K562 (cell line): ENCODE data around the gene DOK3. TPM values are rescaled to one million over a fixed set of nuclear protein-coding genes. Genes with fewer than 3 reads are reported as not detected.

ENCODE experiments used
- BCOR ChIP-seq: fragments of 450-650 bp; IDR thresholded peaks from 2 replicates; pipeline ENCODE4 v1.6.1; 2016
- CSDE1 ChIP-seq, 2 experiments: fragments of 450-650 bp; IDR thresholded peaks; 2 replicates each; pipeline ENCODE4 v1.6.1; 2016; ENCODE audit warnings: mild to moderate bottlenecking in 1 of 2
- HDAC2 ChIP-seq: fragments of 450-650 bp; IDR thresholded peaks from 2 replicates; pipeline ENCODE4 v1.6.1; 2016; ENCODE audit warnings: mild to moderate bottlenecking
- IRF2 ChIP-seq: sonication (generic); formaldehyde crosslinking; IDR thresholded peaks from 2 replicates; pipeline ENCODE4 v1.8.1; 2022; ENCODE audit warnings: mild to moderate bottlenecking, missing genetic modification reagents
- KDM4B ChIP-seq, 2 experiments: fragments of 450-650 bp in 1 of 2; sonication (generic) in 1 of 2; IDR thresholded peaks; 2 replicates each; pipeline ENCODE4 v1.6.1; 2016 to 2017; ENCODE audit warnings: borderline replicate concordance in 2 of 2, antibody characterized with exemption in 1 of 2, low read depth in 1 of 2, mild to moderate bottlenecking in 1 of 2
- NUFIP1 ChIP-seq: fragments of 450-650 bp; IDR thresholded peaks from 2 replicates; pipeline ENCODE4 v1.6.1; 2018; ENCODE audit not compliant: partially characterized antibody
- POLR2G ChIP-seq: fragments of 200-400 bp; formaldehyde crosslinking; IDR thresholded peaks from 2 replicates; pipeline ENCODE4 v1.6.1; 2017; ENCODE audit warnings: low read depth, mild to moderate bottlenecking, antibody characterized with exemption, low read length, moderate library complexity
- RBM17 ChIP-seq: fragments of 200-400 bp; formaldehyde crosslinking; IDR thresholded peaks from 2 replicates; pipeline ENCODE4 v1.6.1; 2017; ENCODE audit warnings: low read depth, mild to moderate bottlenecking, low read length, borderline replicate concordance
- STAG1 ChIP-seq: sonication (generic); formaldehyde crosslinking; IDR thresholded peaks from 2 replicates; pipeline ENCODE4 v1.5.0; 2020; ENCODE audit warnings: missing genetic modification reagents, borderline replicate concordance
- STAT5A ChIP-seq: IDR thresholded peaks from 2 replicates; pipeline ENCODE4 v1.6.1; 2012; ENCODE audit warnings: low read length, inconsistent platforms, borderline replicate concordance
- TEAD1 ChIP-seq, 2 experiments: fragments of 450-650 bp in 1 of 2; sonication (generic) in 1 of 2; formaldehyde crosslinking; IDR thresholded peaks; 2 replicates each; pipeline versions ENCODE4 v1.4.0 to v1.8.0; 2020 to 2022; ENCODE audit warnings: mild to moderate bottlenecking in 2 of 2, missing genetic modification reagents in 1 of 2
- TEAD2 ChIP-seq: fragments of 450-650 bp; IDR thresholded peaks from 2 replicates; pipeline ENCODE4 v1.6.1; 2016; ENCODE audit warnings: missing genetic modification characterization, control low read depth, missing compliant biosample characterization
- ZNF253 ChIP-seq: fragments of 250-450 bp; sonication (Bioruptor Pico); conservative IDR thresholded peaks from 2 replicates; pipeline ENCODE4 v1.6.1; 2021; ENCODE audit warnings: mild to moderate bottlenecking
- ZZZ3 ChIP-seq: fragments of 450-650 bp; IDR thresholded peaks from 2 replicates; pipeline ENCODE4 v1.6.1; 2016; ENCODE audit warnings: antibody characterized with exemption, mild to moderate bottlenecking, moderate library complexity
- polyA plus RNA-seq, 8 experiments: library from polyadenylated mRNA; depleted of rRNA in 4 of 8; stranded (reverse) in 5 of 8; unstranded in 3 of 8; fragments of >200 nt; fragmentation: Nextera tagmentation in 2 of 8; fragmentation: Illumina TruSeq in 1 of 8; extraction: Ambion mirVana in 2 of 8; extraction: Trizol in 1 of 8; gene quantifications; 2 replicates each; pipeline versions ENCODE4 v1.2.1 to v1.2.3, GENCODE V29; 2011 to 2014; ENCODE audit warnings: inconsistent platforms in 1 of 8, missing spikeins in 1 of 8
- total RNA-seq, 7 experiments: library from RNA; depleted of rRNA in 6 of 7; stranded (reverse); fragments of >200 nt in 6 of 7; fragmentation: Illumina TruSeq in 2 of 7; extraction: Trizol in 2 of 7; gene quantifications; 2 replicates each; pipeline versions ENCODE4 v1.2.1 to v1.2.3, GENCODE V29; 2011 to 2021; ENCODE audit warnings: low replicate concordance in 1 of 7
- TF ChIP-seq, protein P1 (sequence below): sonication (generic); formaldehyde crosslinking; IDR thresholded peaks from 2 replicates; pipeline ENCODE4 v1.9.0; 2022; ENCODE audit warnings: mild to moderate bottlenecking, missing genetic modification reagents
- TF ChIP-seq, protein P2 (sequence below): fragments of 250-450 bp; sonication (Bioruptor Pico); IDR thresholded peaks from 2 replicates; pipeline ENCODE4 v1.8.0; 2022; ENCODE audit warnings: inconsistent platforms
- TF ChIP-seq, protein P3 (sequence below): sonication (generic); formaldehyde crosslinking; IDR thresholded peaks from 2 replicates; pipeline ENCODE4 v1.8.1; 2022; ENCODE audit warnings: missing genetic modification reagents
- TF ChIP-seq, protein P4 (sequence below), 2 experiments: fragments of 200-800 bp in 1 of 2; sonication (Bioruptor generic) in 1 of 2; sonication (generic) in 1 of 2; formaldehyde crosslinking in 1 of 2; IDR thresholded peaks in 1 of 2; conservative IDR thresholded peaks in 1 of 2; 2 replicates each; pipeline versions ENCODE4 v1.5.0 to v1.6.1; 2016 to 2020; ENCODE audit warnings: missing compliant biosample characterization in 1 of 2, missing genetic modification characterization in 1 of 2, missing genetic modification reagents in 1 of 2

The DOK3 gene
- total and polyA plus RNA-seq, 9 of the 15 experiments (the other 6 are each of a cell fraction or from before 2014, with no cell fraction given) = 1.3 to 23.0 (median 8.0) TPM

DNA sequence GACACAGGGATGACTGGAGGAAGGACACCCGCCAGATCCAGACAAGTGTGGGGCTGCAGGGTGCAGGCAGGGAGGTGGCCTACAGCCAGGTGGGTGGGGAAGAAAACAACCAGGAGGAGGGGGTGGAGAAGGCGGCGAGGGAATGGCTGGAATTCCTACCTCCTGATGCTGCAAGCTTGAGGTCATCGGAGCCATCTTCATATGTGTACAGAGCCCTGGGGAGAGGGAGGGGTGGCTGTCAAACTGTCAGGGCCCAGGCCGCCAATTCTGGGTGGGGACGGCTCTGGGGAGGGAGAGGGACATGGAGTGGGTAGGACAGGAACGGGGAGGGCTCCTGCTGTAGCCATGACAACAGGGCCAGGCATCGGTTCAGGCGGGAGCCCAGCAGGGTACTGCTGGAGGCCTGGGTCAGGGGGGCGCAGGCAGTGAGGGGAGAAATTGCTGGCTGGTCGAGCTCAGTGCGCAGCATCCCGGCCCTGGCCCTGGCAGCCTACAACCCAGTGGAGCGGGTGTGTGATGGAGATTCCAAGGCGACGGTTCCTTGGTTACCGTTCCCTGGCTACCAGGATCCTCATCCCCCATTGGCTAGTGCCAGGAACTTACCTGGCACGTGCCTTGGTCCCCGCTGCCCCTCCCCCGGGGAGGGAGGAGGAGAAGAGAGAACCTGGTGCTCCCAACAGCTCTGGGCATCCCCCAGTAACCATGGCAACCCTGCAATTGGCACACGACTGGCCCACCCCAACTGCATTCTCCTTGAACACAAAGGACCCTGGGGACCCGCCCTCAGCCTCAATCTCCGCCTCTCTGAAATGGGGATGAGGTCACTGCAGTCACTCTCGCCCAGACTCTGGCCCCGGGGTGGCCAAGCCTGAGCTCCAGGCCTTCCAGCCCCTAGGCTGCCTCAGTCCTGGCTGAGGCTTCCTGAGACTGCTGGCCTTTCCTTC, 40.7 kb downstream of the DOK3 start (continued):
- TF ChIP-seq, protein P1, sequence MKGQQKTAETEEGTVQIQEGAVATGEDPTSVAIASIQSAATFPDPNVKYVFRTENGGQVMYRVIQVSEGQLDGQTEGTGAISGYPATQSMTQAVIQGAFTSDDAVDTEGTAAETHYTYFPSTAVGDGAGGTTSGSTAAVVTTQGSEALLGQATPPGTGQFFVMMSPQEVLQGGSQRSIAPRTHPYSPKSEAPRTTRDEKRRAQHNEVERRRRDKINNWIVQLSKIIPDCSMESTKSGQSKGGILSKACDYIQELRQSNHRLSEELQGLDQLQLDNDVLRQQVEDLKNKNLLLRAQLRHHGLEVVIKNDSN = no peak
- TF ChIP-seq NUFIP1 = no peak
- TF ChIP-seq POLR2G = peak; percentile 50
- no peak for TF ChIP-seq ZNF253 (CRISPR knock-in tag)
- no peak for TF ChIP-seq BCOR
- TF ChIP-seq HDAC2 = 0 out of 2 replicates have a peak, but pooled peaks have one; percentile 30
- TF ChIP-seq, protein P2, sequence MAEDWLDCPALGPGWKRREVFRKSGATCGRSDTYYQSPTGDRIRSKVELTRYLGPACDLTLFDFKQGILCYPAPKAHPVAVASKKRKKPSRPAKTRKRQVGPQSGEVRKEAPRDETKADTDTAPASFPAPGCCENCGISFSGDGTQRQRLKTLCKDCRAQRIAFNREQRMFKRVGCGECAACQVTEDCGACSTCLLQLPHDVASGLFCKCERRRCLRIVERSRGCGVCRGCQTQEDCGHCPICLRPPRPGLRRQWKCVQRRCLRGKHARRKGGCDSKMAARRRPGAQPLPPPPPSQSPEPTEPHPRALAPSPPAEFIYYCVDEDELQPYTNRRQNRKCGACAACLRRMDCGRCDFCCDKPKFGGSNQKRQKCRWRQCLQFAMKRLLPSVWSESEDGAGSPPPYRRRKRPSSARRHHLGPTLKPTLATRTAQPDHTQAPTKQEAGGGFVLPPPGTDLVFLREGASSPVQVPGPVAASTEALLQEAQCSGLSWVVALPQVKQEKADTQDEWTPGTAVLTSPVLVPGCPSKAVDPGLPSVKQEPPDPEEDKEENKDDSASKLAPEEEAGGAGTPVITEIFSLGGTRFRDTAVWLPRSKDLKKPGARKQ (CRISPR knock-in tag) = no peak
- TF ChIP-seq, protein P3, sequence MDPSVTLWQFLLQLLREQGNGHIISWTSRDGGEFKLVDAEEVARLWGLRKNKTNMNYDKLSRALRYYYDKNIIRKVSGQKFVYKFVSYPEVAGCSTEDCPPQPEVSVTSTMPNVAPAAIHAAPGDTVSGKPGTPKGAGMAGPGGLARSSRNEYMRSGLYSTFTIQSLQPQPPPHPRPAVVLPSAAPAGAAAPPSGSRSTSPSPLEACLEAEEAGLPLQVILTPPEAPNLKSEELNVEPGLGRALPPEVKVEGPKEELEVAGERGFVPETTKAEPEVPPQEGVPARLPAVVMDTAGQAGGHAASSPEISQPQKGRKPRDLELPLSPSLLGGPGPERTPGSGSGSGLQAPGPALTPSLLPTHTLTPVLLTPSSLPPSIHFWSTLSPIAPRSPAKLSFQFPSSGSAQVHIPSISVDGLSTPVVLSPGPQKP (CRISPR knock-in tag) = no peak
- TF ChIP-seq CSDE1 (IDR thresholded peaks at IDR 0.05) = peak in 1 of 2 experiments; percentile 68; a peak in 1 of 4 replicates
- TF ChIP-seq, protein P4, sequence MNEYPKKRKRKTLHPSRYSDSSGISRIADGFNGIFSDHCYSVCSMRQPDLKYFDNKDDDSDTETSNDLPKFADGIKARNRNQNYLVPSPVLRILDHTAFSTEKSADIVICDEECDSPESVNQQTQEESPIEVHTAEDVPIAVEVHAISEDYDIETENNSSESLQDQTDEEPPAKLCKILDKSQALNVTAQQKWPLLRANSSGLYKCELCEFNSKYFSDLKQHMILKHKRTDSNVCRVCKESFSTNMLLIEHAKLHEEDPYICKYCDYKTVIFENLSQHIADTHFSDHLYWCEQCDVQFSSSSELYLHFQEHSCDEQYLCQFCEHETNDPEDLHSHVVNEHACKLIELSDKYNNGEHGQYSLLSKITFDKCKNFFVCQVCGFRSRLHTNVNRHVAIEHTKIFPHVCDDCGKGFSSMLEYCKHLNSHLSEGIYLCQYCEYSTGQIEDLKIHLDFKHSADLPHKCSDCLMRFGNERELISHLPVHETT (CRISPR knock-in tag; conservative IDR thresholded peaks at IDR 0.05 in 1 of 2, IDR thresholded peaks at IDR 0.05 in 1 of 2) = no peak
- TF ChIP-seq TEAD1 (CRISPR knock-in tag; IDR thresholded peaks at IDR 0.05) = no peak
- TF ChIP-seq KDM4B (IDR thresholded peaks at IDR 0.05; ENCODE audit: borderline replicate concordance in 2 of 2, low read depth in 1 of 2) = no peak
- TF ChIP-seq RBM17 = no peak
- no peak for TF ChIP-seq STAG1 (CRISPR knock-in tag)
- no peak for TF ChIP-seq STAT5A
- TF ChIP-seq IRF2 = no peak
- TF ChIP-seq ZZZ3 = no peak
- TF ChIP-seq TEAD2 (tag) = no peak
